ENCODE results near the gene CTSZ.
"Not testable (repeated sequence)": the region's sequence is repeated elsewhere in the genome, so short reads cannot be mapped to it uniquely, and the experiment has no call there.

Gene CTSZ

GRCh38 chr20:58996226-58996611, 10.8 kb downstream of the CTSZ start:
- no peak for DNase-seq

- no peak for DNase-seq
Measured at GRCh38 chr20:58995461-58996225, 11.4 kb downstream of the CTSZ start.

GRCh38 chr20:58994390-58995159, 12.5 kb downstream of the CTSZ start:
- DNase-seq: no peak

- no peak for DNase-seq
Measured at GRCh38 chr20:58993332-58994248, 13.5 kb downstream of the CTSZ start.

DNA sequence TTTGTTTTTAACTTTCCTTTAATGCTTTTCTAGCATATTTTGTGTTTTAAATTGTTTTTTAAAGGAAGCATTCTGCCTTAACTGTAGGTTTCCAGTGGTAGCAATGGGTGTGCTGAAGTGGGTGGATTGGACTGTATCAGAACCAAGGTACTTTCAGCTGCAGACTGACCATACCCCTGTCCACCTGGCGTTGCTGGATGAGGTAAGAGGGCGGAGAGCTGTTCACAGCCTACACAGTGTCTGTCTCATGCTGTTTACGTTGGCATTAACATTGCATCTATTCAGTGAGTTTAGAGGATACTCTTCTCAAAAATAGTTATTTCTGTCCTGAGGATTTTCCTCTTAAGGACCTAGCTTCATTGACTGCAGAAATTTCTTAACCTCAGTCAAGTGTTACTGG, 14.1 kb downstream of the CTSZ start:
- no peak for DNase-seq

DNA sequence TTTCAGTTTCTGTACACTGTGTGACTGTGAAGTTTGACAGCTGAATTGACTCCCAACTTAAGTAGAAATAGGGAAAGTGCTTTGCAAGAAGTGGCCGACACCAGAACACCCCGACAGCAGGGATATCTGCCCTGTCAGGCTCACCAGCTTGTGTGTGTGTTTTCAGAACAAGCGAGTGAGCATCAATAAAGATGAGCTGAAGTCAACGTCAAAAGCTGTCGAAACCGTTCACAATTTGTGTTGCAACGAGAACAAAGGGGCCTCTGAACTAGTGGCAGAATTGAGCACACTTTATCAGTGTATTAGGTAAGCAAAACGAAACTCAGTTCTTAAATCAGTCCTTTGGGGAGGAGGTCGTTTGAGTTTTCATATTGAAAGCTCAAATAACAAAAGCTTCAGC, 15.3 kb downstream of the CTSZ start:
- DNase-seq: no peak

DNA sequence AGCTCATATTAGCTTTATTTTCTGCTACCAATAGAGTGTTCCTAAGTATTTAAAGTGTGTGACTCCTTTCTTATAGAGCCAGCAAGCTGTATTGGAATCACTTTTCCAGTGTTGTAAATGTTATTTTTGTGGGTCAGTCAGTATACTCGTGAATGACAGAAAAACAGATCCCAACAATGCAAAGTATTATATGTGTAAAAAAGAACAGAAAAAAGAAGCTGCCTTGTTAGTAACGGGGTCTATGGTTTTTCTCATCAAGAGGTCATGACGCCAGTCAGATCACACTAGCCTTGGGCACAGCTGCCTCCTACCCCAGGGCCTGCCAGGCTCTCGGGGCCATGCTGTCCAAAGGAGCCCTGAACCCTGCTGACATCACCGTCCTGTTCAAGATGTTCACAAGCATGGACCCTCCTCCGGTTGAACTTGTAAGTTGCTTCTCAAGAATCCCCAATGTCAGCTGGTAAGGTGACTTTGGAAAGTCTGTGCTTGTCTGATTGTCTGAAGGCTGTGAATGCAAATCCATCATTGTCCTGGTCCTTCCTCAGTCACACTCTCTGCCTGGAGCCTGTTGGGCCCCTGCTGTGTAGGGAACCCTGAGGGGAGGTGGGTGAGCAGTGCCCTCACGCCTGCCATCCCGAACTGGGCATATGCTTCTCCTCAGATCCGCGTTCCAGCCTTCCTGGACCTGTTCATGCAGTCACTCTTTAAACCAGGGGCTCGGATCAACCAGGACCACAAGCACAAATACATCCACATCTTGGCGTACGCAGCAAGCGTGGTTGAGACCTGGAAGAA, 16.2 kb downstream of the CTSZ start:
- DNase-seq: no peak

DNA sequence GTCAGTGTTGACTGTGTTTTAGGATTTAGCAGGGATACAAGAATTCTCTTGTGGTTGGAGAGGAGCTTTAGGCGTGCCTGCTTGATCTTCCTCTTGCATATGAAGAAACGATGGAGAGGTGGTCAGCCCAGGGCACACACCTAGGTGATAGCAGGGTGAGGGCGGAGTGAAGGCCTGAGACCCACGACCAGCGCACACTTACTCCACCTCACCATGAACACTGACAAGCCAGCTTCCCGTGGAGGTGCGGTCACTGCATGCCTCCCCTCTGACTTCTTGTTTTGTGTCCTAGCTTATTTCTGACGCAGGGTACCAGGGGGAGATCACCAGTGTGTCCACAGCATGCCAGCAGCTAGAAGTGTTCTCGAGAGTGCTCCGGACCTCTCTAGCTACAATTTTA, 17.9 kb downstream of the CTSZ start:
- no peak for DNase-seq

DNA sequence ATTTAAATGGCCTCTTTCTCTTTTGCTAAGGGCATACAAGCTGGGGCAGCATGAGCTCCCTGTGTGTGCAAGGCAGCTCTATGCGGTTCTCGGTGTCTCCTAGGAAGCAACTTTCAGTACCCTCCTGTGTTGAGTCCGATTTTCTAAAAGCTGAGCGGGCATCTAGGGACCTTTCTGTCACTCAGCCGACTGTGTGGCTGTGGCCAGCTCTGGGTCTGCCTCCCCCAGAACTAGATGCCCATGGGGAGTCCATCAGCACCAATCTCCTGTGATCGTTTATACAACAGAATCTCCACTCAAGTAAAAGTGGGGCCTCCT, 18.5 kb downstream of the CTSZ start:
- DNase-seq: no peak

- no peak for DNase-seq
Measured at GRCh38 chr20:58987790-58988564, 19.1 kb downstream of the CTSZ start.

GRCh38 chr20:58986968-58987517, 20.0 kb downstream of the CTSZ start:
- no peak for DNase-seq

GRCh38 chr20:58986286-58986967, 20.6 kb downstream of the CTSZ start:
- no peak for DNase-seq

DNA sequence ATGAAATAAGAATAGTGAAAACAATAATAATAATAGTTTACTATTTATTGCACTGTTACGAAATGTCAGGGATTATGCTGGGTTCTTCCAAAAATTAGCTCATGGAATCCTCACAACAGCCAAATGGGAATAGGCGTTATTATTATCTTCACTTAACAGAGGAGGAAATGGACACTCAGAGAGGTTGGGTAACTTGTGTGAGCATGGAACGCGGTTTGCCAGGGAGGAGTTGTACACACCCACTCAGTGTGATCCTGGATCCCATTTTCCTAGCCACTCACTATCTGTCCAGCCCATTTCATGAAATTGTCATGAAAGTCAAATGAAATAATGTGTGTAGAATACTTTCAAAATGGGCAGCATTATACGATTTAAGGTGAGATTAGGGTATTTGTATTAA, 21.4 kb downstream of the CTSZ start:
- no peak for DNase-seq

- no peak for DNase-seq
Measured at GRCh38 chr20:58984691-58985090, 22.4 kb downstream of the CTSZ start.

- DNase-seq: not testable (repeated sequence)
Measured at GRCh38 chr20:58983115-58983468, 24.0 kb downstream of the CTSZ start.

DNA sequence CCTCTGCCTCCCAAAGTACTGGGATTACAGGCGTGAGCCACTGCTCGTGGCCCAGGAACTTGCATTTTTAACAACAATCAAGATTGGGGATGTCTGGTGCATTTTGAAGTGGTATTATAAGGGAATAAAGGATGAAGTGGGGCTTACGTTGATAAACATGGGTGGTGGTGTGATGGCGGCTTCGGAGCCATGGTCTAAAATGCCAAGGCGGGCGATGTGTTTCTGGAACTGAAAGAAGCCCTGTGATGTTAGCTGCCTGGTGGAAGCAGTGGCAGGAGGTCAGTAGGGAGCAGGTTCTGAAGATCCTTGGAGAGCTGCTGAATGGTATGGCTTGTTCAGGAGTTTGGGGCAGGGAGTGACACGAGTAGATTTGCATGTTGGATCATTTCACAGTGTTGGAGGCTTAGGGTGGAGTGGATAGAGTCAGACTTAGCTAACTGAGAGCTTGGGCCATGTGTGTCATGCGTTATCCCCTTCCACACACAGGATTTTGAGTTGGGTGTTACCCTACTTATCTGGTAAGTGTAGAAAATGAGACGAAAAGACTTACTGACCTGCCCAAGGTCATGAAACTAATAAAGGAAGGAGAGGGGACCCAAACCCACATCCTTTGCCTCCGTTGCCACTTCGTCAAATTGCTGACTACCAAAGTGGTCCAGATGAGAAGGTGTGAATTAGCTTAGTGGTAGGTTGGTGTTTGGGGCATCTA, 24.5 kb downstream of the CTSZ start:
- no peak for DNase-seq

DNA sequence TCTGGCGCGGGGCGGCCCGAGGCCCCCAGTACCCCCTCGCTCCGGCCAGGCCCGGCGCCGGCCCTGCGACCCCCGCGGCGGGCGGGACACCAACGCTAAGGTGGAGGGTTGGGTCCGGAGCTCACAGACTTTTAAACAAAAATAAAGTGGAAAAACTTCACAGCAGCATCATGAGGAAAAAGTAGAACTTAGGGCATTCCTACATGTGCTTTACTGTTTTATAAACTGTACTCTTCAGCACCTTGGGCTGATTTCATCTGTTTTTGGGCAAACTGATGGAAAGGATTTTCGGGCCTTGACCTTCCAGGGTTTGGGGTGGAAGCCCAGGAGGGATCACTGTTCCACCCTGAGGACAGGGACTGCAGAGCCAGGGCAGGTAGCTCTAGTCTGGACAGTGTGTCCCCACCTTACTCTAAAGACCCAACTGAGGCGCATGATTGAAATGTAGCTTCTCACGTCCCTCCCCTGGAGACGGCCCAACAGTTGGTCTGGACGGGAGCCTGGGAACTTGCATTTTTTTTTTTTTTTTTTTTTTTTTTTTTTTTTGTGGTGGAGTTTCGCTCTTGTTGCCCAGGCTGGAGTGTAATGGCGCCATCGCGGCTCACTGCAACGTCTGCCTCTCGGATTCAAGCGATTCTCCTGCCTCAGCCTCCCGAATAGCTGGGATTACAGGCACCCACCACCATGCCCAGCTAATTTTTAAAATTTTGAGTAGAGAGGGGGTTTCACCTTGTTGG, 25.3 kb downstream of the CTSZ start:
- peak; percentile 25 for DNase-seq

- peak; percentile 81 for DNase-seq
Measured at GRCh38 chr20:58980711-58981627, 26.1 kb downstream of the CTSZ start, which contains the start of gene NELFCD. Gene NELFCD (plus strand): TSS chr20:58981256. CDS start chr20:58981310, 54 bp downstream.
